K562 (cell line): ENCODE results near the gene CSF1R. TPM values are rescaled to one million over a fixed set of nuclear protein-coding genes. Genes with fewer than 3 reads are reported as not detected.

ENCODE experiments used
- ATAC-seq: fragments of 200-7000 bp; cut with Tn5 transposase; 3 replicates; pipeline ENCODE4 v1.9.1; 2020; ENCODE audit warnings: moderate library complexity
- BruUV-seq: library from RNA; stranded (reverse); fragments of 400-500 nt; replicated peaks from 2 replicates; lab custom pipeline; 2021; lab: Mats Ljungman, UMichigan
- CTCF ChIA-PET: fragments of 300-600 bp; formaldehyde crosslinking; extraction: SDS; loops from one replicate; lab custom pipeline; 2021; ENCODE audit warnings: low intra/inter-chr PET ratio; lab: Yijun Ruan, JAX
- POLR2A ChIA-PET: fragments of 300-600, 350-650 bp; sonication (Branson Sonifier 250); formaldehyde crosslinking; extraction: SDS; loops from one replicate; lab custom pipeline; 2021; ENCODE audit warnings: antibody characterized with exemption, inconsistent platforms; lab: Yijun Ruan, JAX
- DNase-seq, 4 experiments: peaks; one replicate each; pipeline versions ENCODE4 v3.0.0 to v3.0.0-alpha.2; 2011 to 2018; ENCODE audit warnings: low spot score in 3 of 4, mixed read lengths in 3 of 4; ENCODE audit errors: extremely low read depth in 1 of 4
- FAIRE-seq: peaks from 2 replicates; lab custom pipeline; 2011; peaks lifted over from hg19 to GRCh38; lab: Jason Lieb, UNC
- H2AFZ ChIP-seq: 2 replicates; pipeline ENCODE4 v1.6.0; 2011; ENCODE audit warnings: low read depth, low read length, control low read depth, inconsistent platforms
- H3K27ac ChIP-seq: fragments of 200-600 bp; 3 replicates; pipeline ENCODE4 v1.8.0; 2011; ENCODE audit warnings: low read depth, mild to moderate bottlenecking, control low read depth, inconsistent platforms, low read length, moderate library complexity, mixed read lengths; ENCODE audit errors: extremely low read depth
- H3K27me3 ChIP-seq, 2 experiments: fragments of 300-600 bp in 1 of 2; 2 replicates in 1 of 2; 3 replicates in 1 of 2; pipeline versions ENCODE4 v1.6.0 to v1.8.0; 2011; ENCODE audit warnings: inconsistent platforms in 2 of 2, low read length in 2 of 2, mild to moderate bottlenecking in 1 of 2, mixed read lengths in 1 of 2, moderate library complexity in 1 of 2; ENCODE audit not compliant: control insufficient read depth in 2 of 2, insufficient read depth in 2 of 2
- H3K36me3 ChIP-seq: fragments of 300-600 bp; 3 replicates; pipeline ENCODE4 v1.8.0; 2011; ENCODE audit warnings: mild to moderate bottlenecking, low read length, inconsistent platforms; ENCODE audit not compliant: control insufficient read depth, insufficient read depth
- H3K4me1 ChIP-seq, 2 experiments: fragments of 200-600 bp in 1 of 2; replicated peaks in 1 of 2; 2 replicates in 1 of 2; 3 replicates in 1 of 2; pipeline versions ENCODE4 v1.5.1 to v1.8.0; 2011; ENCODE audit warnings: inconsistent platforms in 2 of 2, low read length in 2 of 2, mild to moderate bottlenecking in 1 of 2, mixed read lengths in 1 of 2, moderate library complexity in 1 of 2; ENCODE audit not compliant: control insufficient read depth in 2 of 2, insufficient read depth in 2 of 2
- H3K4me2 ChIP-seq: 2 replicates; pipeline ENCODE4 v1.6.1; 2011; ENCODE audit warnings: low read length, control low read depth, inconsistent platforms, mixed read lengths; ENCODE audit not compliant: insufficient read depth
- H3K4me3 ChIP-seq: fragments of 200-600 bp; sonication (generic), shearing (Covaris generic); 2 replicates; pipeline ENCODE4 v1.5.1; 2016; ENCODE audit warnings: control low read depth, inconsistent platforms
- H3K79me2 ChIP-seq: fragments of 200-600 bp; 3 replicates; pipeline ENCODE4 v1.8.0; 2011; ENCODE audit warnings: low read length, inconsistent platforms; ENCODE audit not compliant: control insufficient read depth, insufficient read depth
- H3K9ac ChIP-seq, 2 experiments: 2 replicates each; pipeline versions ENCODE4 v1.6.0 to v1.6.1; 2011; ENCODE audit warnings: low read depth in 2 of 2, low read length in 2 of 2, control low read depth in 1 of 2, inconsistent platforms in 1 of 2, mild to moderate bottlenecking in 1 of 2, mixed read lengths in 1 of 2; ENCODE audit not compliant: insufficient read depth in 1 of 2
- H3K9me1 ChIP-seq: one replicate; pipeline ENCODE4 v1.6.0; 2011; ENCODE audit warnings: inconsistent platforms, mild to moderate bottlenecking, low read length, moderate library complexity; ENCODE audit not compliant: control insufficient read depth, insufficient read depth
- H3K9me3 ChIP-seq: replicated peaks from 2 replicates; pipeline ENCODE4 v1.5.1; 2011; ENCODE audit warnings: low read depth, low read length, inconsistent platforms; ENCODE audit not compliant: control insufficient read depth, insufficient read depth
- H4K20me1 ChIP-seq: replicated peaks from 2 replicates; pipeline ENCODE4 v1.6.1; 2011; ENCODE audit warnings: low read length, inconsistent platforms, mixed read lengths; ENCODE audit not compliant: control insufficient read depth, insufficient read depth
- CBFA2T3 ChIP-seq: fragments of 450-650 bp; IDR thresholded peaks from 2 replicates; pipeline ENCODE4 v1.6.1; 2017
- CTBP1 ChIP-seq: fragments of 450-650 bp; IDR thresholded peaks from 2 replicates; pipeline ENCODE4 v1.6.1; 2016; ENCODE audit warnings: borderline replicate concordance
- REST ChIP-seq, 2 experiments: fragments of 450-650 bp; formaldehyde crosslinking in 1 of 2; IDR thresholded peaks; 2 replicates each; pipeline versions ENCODE4 v1.4.0 to v1.6.1; 2014 to 2020; ENCODE audit warnings: mild to moderate bottlenecking in 2 of 2, borderline replicate concordance in 1 of 2, low read depth in 1 of 2
- TAF7 ChIP-seq: fragments of 450-650 bp; IDR thresholded peaks from 2 replicates; pipeline ENCODE4 v1.6.1; 2016; ENCODE audit warnings: missing genetic modification characterization, missing compliant biosample characterization
- TFAP4 ChIP-seq: sonication (generic); formaldehyde crosslinking; IDR thresholded peaks from 2 replicates; pipeline ENCODE4 v1.8.0; 2022; ENCODE audit warnings: missing genetic modification reagents, mild to moderate bottlenecking, moderate library complexity, borderline replicate concordance
- ZEB2 ChIP-seq: fragments of 450-650 bp; IDR thresholded peaks from 2 replicates; pipeline ENCODE4 v1.6.1; 2016
- WGBS: fragments of 100-300 bp; shearing (Covaris generic); methylation state at CpG from one replicate; pipeline ENCODE4 v1.1.6; 2016; ENCODE audit warnings: low coverage, mixed read lengths; ENCODE audit not compliant: insufficient coverage; ENCODE audit errors: missing lambda C conversion rate; 5-methylcytosine and 5-hydroxymethylcytosine counted together
- in situ Hi-C: fragments of 300-500 bp; cut with MboI; formaldehyde crosslinking; loops from 4 replicates; pipeline ENCODE4 v1.15.0; 2018; ENCODE audit warnings: inconsistent platforms, mixed read lengths
- intact Hi-C: fragments of 100-400 bp; cut with micrococcal nuclease; formaldehyde crosslinking; loops from 2 replicates; pipeline ENCODE4 v1.14.2; 2022
- polyA plus RNA-seq, 8 experiments: library from polyadenylated mRNA; depleted of rRNA in 4 of 8; stranded (reverse) in 5 of 8; unstranded in 3 of 8; fragments of >200 nt; fragmentation: Nextera tagmentation in 2 of 8; fragmentation: Illumina TruSeq in 1 of 8; extraction: Ambion mirVana in 2 of 8; extraction: Trizol in 1 of 8; gene quantifications; 2 replicates each; pipeline versions ENCODE4 v1.2.1 to v1.2.3, GENCODE V29; 2011 to 2014; ENCODE audit warnings: inconsistent platforms in 1 of 8, missing spikeins in 1 of 8
- total RNA-seq, 7 experiments: library from RNA; depleted of rRNA in 6 of 7; stranded (reverse); fragments of >200 nt in 6 of 7; fragmentation: Illumina TruSeq in 2 of 7; extraction: Trizol in 2 of 7; gene quantifications; 2 replicates each; pipeline versions ENCODE4 v1.2.1 to v1.2.3, GENCODE V29; 2011 to 2021; ENCODE audit warnings: low replicate concordance in 1 of 7

Gene CSF1R
- total and polyA plus RNA-seq, 9 of the 15 experiments (the other 6 are each of a cell fraction or from before 2014, with no cell fraction given), result 0.03 to 0.64 (median 0.20) TPM; not detected in 6

GRCh38 chr5:150116667-150117400 is 30.5 kb upstream of the CSF1R start:
- no peak overlapping the region for H2AFZ ChIP-seq
- H3K36me3 ChIP-seq, result no peaks in the 10 kb centered on the region
- no peaks in the 10 kb centered on the region for H3K27me3 ChIP-seq
- H3K27ac ChIP-seq, result no peak overlapping the region
- H4K20me1 ChIP-seq, result no peaks in the 10 kb centered on the region
- intact Hi-C loops (loop anchor here (10.0 kb wide), 1 partner anchor 92 kb away; no protein-coding TSS in a partner anchor), in situ Hi-C loops (no loop called here)
- FAIRE-seq (peak; percentile 75), DNase-seq (peak in 3 of 4 experiments; percentile 31 to 50 (median 35))
- no peak overlapping the region for H3K4me3 ChIP-seq
- WGBS, result 73% methylated on average over 10 of the region's 10 CpGs
- CTCF ChIA-PET, result no interaction called here
- H3K9me1 ChIP-seq, result no peaks in the 10 kb centered on the region
- no peaks in the 10 kb centered on the region for H3K9me3 ChIP-seq
- no peaks in the 10 kb centered on the region for H3K79me2 ChIP-seq
- peaks cover 23 to 44% of the 10 kb centered on the region in 2 experiments; a peak in 4 of 5 replicates for H3K4me1 ChIP-seq
- no peak overlapping the region for H3K4me2 ChIP-seq
- BruUV-seq, result no TSS peak
- H3K9ac ChIP-seq, result no peak overlapping the region
- TF ChIP-seq ZEB2, result 0 out of 2 replicates have a peak, but pooled peaks have one; percentile 18
- no peak for TF ChIP-seq CBFA2T3
- peak; percentile 33 for TF ChIP-seq REST (IDR thresholded peaks at IDR 0.05; ENCODE audit: borderline replicate concordance)
- no peak for TF ChIP-seq REST (CRISPR knock-in tag; IDR thresholded peaks at IDR 0.05; ENCODE audit: low read depth)
- 0 out of 2 replicates have a peak, but pooled peaks have one; percentile 13 for TF ChIP-seq CTBP1
- TF ChIP-seq TAF7 (tag), result no peak
- peak; percentile 50; the same call in 1 of the 2 replicates for TF ChIP-seq TFAP4
- TF ChIP-seq, all 486 proteins: peak for 4
- POLR2A ChIA-PET, result interaction anchor here (1.0 kb wide), 1 partner anchor 10 kb away, joined by 3 read pairs; no protein-coding TSS in a partner anchor
- 0 out of 3 replicates have a peak, but pooled peaks have one; percentile 7 for ATAC-seq
